ENCODE results near the gene KLHL13.

The KLHL13 gene

GRCh38 chrX:117871796-117872195, 244.8 kb downstream of the KLHL13 start:
- no peak for TF ChIP-seq ZFP30 (CRISPR knock-in tag; IDR thresholded peaks at IDR 0.05)
- no peak for TF ChIP-seq SNAI2 (CRISPR knock-in tag; IDR thresholded peaks at IDR 0.05)
- no peak for TF ChIP-seq ISL1 (CRISPR knock-in tag; IDR thresholded peaks at IDR 0.05)
- TF ChIP-seq, protein P1, sequence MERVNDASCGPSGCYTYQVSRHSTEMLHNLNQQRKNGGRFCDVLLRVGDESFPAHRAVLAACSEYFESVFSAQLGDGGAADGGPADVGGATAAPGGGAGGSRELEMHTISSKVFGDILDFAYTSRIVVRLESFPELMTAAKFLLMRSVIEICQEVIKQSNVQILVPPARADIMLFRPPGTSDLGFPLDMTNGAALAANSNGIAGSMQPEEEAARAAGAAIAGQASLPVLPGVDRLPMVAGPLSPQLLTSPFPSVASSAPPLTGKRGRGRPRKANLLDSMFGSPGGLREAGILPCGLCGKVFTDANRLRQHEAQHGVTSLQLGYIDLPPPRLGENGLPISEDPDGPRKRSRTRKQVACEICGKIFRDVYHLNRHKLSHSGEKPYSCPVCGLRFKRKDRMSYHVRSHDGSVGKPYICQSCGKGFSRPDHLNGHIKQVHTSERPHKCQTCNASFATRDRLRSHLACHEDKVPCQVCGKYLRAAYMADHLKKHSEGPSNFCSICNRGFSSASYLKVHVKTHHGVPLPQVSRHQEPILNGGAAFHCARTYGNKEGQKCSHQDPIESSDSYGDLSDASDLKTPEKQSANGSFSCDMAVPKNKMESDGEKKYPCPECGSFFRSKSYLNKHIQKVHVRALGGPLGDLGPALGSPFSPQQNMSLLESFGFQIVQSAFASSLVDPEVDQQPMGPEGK (CRISPR knock-in tag; IDR thresholded peaks at IDR 0.05; ENCODE audit: borderline replicate concordance): no peak
- no peak for TF ChIP-seq ZNF8 (CRISPR knock-in tag; IDR thresholded peaks at IDR 0.05)
- no peak for TF ChIP-seq CREB5 (CRISPR knock-in tag; IDR thresholded peaks at IDR 0.05; ENCODE audit: low read depth)
- TF ChIP-seq ARNTL (CRISPR knock-in tag; IDR thresholded peaks at IDR 0.05; ENCODE audit: borderline replicate concordance, low read depth): no peak
- no peak for TF ChIP-seq ZNF565 (CRISPR knock-in tag; conservative IDR thresholded peaks at IDR 0.05; ENCODE audit: low read depth)
- no peak for TF ChIP-seq CSDC2 (CRISPR knock-in tag; IDR thresholded peaks at IDR 0.05)
- no peak for TF ChIP-seq ESRRG (CRISPR knock-in tag; IDR thresholded peaks at IDR 0.05)
- TF ChIP-seq TCF4 (CRISPR knock-in tag; IDR thresholded peaks at IDR 0.05; ENCODE audit: borderline replicate concordance): no peak
- TF ChIP-seq, protein P2, sequence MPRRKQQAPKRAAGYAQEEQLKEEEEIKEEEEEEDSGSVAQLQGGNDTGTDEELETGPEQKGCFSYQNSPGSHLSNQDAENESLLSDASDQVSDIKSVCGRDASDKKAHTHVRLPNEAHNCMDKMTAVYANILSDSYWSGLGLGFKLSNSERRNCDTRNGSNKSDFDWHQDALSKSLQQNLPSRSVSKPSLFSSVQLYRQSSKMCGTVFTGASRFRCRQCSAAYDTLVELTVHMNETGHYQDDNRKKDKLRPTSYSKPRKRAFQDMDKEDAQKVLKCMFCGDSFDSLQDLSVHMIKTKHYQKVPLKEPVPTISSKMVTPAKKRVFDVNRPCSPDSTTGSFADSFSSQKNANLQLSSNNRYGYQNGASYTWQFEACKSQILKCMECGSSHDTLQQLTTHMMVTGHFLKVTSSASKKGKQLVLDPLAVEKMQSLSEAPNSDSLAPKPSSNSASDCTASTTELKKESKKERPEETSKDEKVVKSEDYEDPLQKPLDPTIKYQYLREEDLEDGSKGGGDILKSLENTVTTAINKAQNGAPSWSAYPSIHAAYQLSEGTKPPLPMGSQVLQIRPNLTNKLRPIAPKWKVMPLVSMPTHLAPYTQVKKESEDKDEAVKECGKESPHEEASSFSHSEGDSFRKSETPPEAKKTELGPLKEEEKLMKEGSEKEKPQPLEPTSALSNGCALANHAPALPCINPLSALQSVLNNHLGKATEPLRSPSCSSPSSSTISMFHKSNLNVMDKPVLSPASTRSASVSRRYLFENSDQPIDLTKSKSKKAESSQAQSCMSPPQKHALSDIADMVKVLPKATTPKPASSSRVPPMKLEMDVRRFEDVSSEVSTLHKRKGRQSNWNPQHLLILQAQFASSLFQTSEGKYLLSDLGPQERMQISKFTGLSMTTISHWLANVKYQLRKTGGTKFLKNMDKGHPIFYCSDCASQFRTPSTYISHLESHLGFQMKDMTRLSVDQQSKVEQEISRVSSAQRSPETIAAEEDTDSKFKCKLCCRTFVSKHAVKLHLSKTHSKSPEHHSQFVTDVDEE (CRISPR knock-in tag; IDR thresholded peaks at IDR 0.05): no peak
- no peak for TF ChIP-seq GLIS3 (CRISPR knock-in tag; IDR thresholded peaks at IDR 0.05)
- no peak for TF ChIP-seq ZFP3 (CRISPR knock-in tag; IDR thresholded peaks at IDR 0.05)
- TF ChIP-seq POU6F1 (CRISPR knock-in tag; IDR thresholded peaks at IDR 0.05; ENCODE audit: borderline replicate concordance, low read depth): no peak
- no peak for ATAC-seq

DNA sequence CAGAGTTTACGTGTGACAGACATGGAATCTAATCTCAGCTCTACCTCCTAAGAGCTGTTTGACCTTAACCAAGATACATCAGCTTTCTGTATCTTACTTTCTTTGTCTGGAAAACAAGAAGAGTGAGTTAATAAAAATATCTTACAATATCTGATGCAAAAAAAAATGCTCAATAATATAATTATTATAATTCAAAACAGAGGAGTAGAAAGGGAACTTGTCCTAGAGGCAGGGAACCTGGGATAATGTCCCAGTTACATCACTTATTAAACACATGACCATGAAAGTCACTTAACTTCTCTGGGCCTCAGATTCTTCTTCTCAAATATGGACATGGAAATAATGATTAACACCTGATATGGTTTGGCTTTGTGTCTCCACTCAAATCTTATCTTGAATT, 256.1 kb downstream of the KLHL13 start:
- ATAC-seq: no peak
- TF ChIP-seq CREB5 (CRISPR knock-in tag; IDR thresholded peaks at IDR 0.05; ENCODE audit: low read depth) (no peak), TOX (CRISPR knock-in tag; IDR thresholded peaks at IDR 0.05; ENCODE audit: borderline replicate concordance) (no peak), CSRNP3 (CRISPR knock-in tag; IDR thresholded peaks at IDR 0.05) (no peak), TCF4 (CRISPR knock-in tag; IDR thresholded peaks at IDR 0.05; ENCODE audit: borderline replicate concordance) (peak; percentile 60; the same call in 1 of the 2 replicates)

DNA sequence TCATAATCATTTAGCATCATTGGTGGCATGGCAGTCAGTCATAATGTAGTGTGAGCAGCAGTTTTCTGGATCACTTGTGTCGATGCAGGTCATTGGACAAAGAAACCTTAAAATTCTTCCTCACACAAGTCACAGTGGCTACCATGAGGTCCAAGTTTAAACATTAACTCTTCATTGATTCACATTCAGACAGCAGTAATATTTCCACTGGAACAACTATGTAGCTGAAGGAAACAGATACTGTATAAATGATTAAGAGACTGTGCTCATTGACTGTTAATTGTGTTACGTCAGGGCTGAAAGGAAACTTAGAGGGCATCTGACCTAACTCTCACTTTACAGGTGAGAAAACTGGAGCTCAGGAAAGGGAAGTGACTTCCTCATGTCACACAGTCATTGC, 261.8 kb downstream of the KLHL13 start:
- ATAC-seq: no peak
- TF ChIP-seq ZC3H10 (CRISPR knock-in tag; IDR thresholded peaks at IDR 0.05) (no peak), GLIS3 (CRISPR knock-in tag; IDR thresholded peaks at IDR 0.05) (no peak), ZFP30 (CRISPR knock-in tag; IDR thresholded peaks at IDR 0.05) (no peak), BACH2 (CRISPR knock-in tag; IDR thresholded peaks at IDR 0.05; ENCODE audit: borderline replicate concordance) (no peak), TOX (CRISPR knock-in tag; IDR thresholded peaks at IDR 0.05; ENCODE audit: borderline replicate concordance) (no peak), PPARA (CRISPR knock-in tag; IDR thresholded peaks at IDR 0.05; ENCODE audit: borderline replicate concordance) (no peak), ZFP3 (CRISPR knock-in tag; IDR thresholded peaks at IDR 0.05) (no peak), SNAI2 (CRISPR knock-in tag; IDR thresholded peaks at IDR 0.05) (no peak), RARB (CRISPR knock-in tag; IDR thresholded peaks at IDR 0.05) (no peak), ZNF70 (CRISPR knock-in tag; IDR thresholded peaks at IDR 0.05) (no peak)
- TF ChIP-seq, protein P2 (CRISPR knock-in tag; IDR thresholded peaks at IDR 0.05): no peak
- TF ChIP-seq, protein P1 (CRISPR knock-in tag; IDR thresholded peaks at IDR 0.05; ENCODE audit: borderline replicate concordance): no peak
